Stimulated activated CD4-positive, alpha-beta T cell treated with anti-CD3 and anti-CD28 coated beads, Interleukin-2, amount 100 ng/mL, for 24 hours (primary cell): ENCODE data around the gene GLIS1.

Experiments used
- DNase-seq, 2 donors: peaks; one replicate each; pipeline ENCODE4 v3.0.0-alpha.2; 2020

The GLIS1 gene

GRCh38 chr1:53476579-53476978, 262.4 kb downstream of the GLIS1 start:
- DNase-seq, result no peak

- no peak for DNase-seq
Observed at GRCh38 chr1:53475664-53476063, 263.3 kb downstream of the GLIS1 start.

GRCh38 chr1:53473463-53473862, 265.5 kb downstream of the GLIS1 start:
- no peak for DNase-seq

- no peak for DNase-seq
Observed at GRCh38 chr1:53471000-53471399, 268.0 kb downstream of the GLIS1 start.

GRCh38 chr1:53470584-53470983, 268.4 kb downstream of the GLIS1 start:
- no peak for DNase-seq

GRCh38 chr1:53470155-53470554, 268.8 kb downstream of the GLIS1 start:
- no peak for DNase-seq

GRCh38 chr1:53469373-53469772, 269.6 kb downstream of the GLIS1 start:
- DNase-seq, result no peak

- no peak for DNase-seq
Observed at GRCh38 chr1:53468374-53468773, 270.6 kb downstream of the GLIS1 start.

- DNase-seq, result no peak
Observed at GRCh38 chr1:53467391-53467790, 271.6 kb downstream of the GLIS1 start.

GRCh38 chr1:53465023-53465957, 273.7 kb downstream of the GLIS1 start:
- no peak for DNase-seq

GRCh38 chr1:53463961-53464899, 274.7 kb downstream of the GLIS1 start:
- no peak for DNase-seq

GRCh38 chr1:53462769-53463501, 276.0 kb downstream of the GLIS1 start:
- DNase-seq, result no peak

GRCh38 chr1:53462193-53462592, 276.8 kb downstream of the GLIS1 start:
- DNase-seq, result no peak

GRCh38 chr1:53461323-53462044, 277.5 kb downstream of the GLIS1 start:
- DNase-seq, result no peak

GRCh38 chr1:53460666-53461322, 278.2 kb downstream of the GLIS1 start:
- no peak for DNase-seq

GRCh38 chr1:53460211-53460634, 278.7 kb downstream of the GLIS1 start:
- DNase-seq, result no peak

GRCh38 chr1:53459321-53460175, 279.4 kb downstream of the GLIS1 start, which contains the start of gene DMRTB1:
Gene DMRTB1 (plus strand): TSS chr1:53459399. CDS start chr1:53459454, 55 bp downstream.
- no peak for DNase-seq

GRCh38 chr1:53458634-53459033, 280.3 kb downstream of the GLIS1 start:
- no peak for DNase-seq
